ENCODE data around the gene STOML2.

DNA sequence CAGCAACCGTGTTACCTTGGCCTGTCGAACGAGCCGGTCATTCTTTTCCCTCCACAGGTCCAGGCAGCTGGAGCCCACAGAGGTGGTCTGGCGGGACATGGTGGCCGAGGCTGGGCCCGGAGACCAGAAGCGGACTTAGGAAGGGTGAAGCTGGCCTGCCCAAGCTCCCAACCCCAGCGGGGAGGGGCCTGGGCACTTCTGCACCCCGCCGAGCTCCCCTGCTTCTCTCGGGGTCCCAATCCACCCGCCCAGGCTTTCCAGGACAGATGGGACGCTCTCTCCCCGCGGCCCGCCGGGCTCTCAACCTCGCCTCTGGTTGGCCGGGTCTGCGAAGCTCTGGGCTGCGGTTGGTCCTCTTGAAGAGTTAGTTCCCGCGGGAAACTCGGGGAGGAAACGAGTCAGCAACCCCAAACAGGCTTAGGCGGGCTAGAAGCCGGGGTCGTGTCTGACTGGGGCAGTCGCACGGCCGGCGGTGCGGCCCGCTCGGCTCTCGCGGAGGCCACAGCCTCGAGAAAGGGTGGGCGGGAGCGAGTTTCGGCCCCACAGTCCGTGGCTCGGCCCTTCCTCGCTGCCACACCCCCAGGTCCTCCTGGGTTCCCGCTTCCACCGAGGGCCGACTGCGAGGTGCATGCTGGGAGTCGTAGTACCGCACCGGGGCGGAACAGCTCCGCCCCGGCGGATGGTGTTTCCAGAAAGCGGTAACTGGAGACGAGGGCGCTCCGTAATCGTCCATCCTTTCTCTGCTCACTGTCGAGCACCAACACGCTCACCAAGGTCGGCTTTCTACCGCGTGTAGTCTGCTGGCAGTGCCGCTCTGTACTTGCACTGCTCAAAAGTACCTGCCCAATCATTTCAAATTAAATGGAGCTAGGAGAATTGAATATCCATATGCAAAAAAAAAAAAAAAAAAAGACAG, 23.2 kb downstream of the STOML2 start, which contains the start of gene FANCG:
- TF ChIP-seq, protein P1, sequence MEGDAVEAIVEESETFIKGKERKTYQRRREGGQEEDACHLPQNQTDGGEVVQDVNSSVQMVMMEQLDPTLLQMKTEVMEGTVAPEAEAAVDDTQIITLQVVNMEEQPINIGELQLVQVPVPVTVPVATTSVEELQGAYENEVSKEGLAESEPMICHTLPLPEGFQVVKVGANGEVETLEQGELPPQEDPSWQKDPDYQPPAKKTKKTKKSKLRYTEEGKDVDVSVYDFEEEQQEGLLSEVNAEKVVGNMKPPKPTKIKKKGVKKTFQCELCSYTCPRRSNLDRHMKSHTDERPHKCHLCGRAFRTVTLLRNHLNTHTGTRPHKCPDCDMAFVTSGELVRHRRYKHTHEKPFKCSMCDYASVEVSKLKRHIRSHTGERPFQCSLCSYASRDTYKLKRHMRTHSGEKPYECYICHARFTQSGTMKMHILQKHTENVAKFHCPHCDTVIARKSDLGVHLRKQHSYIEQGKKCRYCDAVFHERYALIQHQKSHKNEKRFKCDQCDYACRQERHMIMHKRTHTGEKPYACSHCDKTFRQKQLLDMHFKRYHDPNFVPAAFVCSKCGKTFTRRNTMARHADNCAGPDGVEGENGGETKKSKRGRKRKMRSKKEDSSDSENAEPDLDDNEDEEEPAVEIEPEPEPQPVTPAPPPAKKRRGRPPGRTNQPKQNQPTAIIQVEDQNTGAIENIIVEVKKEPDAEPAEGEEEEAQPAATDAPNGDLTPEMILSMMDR (IDR thresholded peaks at IDR 0.05; ENCODE audit: low read length) = no peak
- no peak for TF ChIP-seq EZH2 (IDR thresholded peaks at IDR 0.05; ENCODE audit: borderline replicate concordance, low read length)
